GM21423 (cell line): ENCODE measurements around the gene CYBB.

Experiments
- ATAC-seq: cut with Tn5 transposase; IDR thresholded peaks from one replicate; pipeline ENCODE4 v1.9.1; 2021; ENCODE audit warnings: mild to moderate bottlenecking, moderate library complexity; ENCODE audit not compliant: unreplicated experiment

Gene CYBB

GRCh38 chrX:37783305-37783704 is 3.4 kb downstream of the CYBB start:
- ATAC-seq = no peak

GRCh38 chrX:37785569-37785968 is 5.7 kb downstream of the CYBB start:
- ATAC-seq = no peak

GRCh38 chrX:37786624-37787422 is 7.0 kb downstream of the CYBB start:
- peak; percentile 74 for ATAC-seq

GRCh38 chrX:37787423-37787869 is 7.6 kb downstream of the CYBB start:
- ATAC-seq = peak; percentile 61

- no peak for ATAC-seq
Observed at GRCh38 chrX:37796310-37796709, 16.5 kb downstream of the CYBB start.

GRCh38 chrX:37796805-37797204 is 16.9 kb downstream of the CYBB start:
- ATAC-seq = peak; percentile 84

- ATAC-seq = no peak
Observed at GRCh38 chrX:37799936-37800335, 20.1 kb downstream of the CYBB start.

GRCh38 chrX:37800717-37801116 is 20.9 kb downstream of the CYBB start:
- ATAC-seq = no peak

GRCh38 chrX:37802028-37802427 is 22.2 kb downstream of the CYBB start:
- no peak for ATAC-seq

GRCh38 chrX:37803057-37803456 is 23.2 kb downstream of the CYBB start:
- ATAC-seq = no peak

- ATAC-seq = no peak
Observed at GRCh38 chrX:37809970-37810369, 30.1 kb downstream of the CYBB start.

- ATAC-seq = no peak
Observed at GRCh38 chrX:37812110-37812509, 32.3 kb downstream of the CYBB start.

GRCh38 chrX:37813570-37813969 is 33.7 kb downstream of the CYBB start:
- ATAC-seq = no peak

GRCh38 chrX:37815366-37815765 is 35.5 kb downstream of the CYBB start:
- ATAC-seq = no peak

GRCh38 chrX:37816766-37817165 is 36.9 kb downstream of the CYBB start:
- no peak for ATAC-seq

- ATAC-seq = no peak
Observed at GRCh38 chrX:37817176-37817575, 37.3 kb downstream of the CYBB start.

- peak; percentile 51 for ATAC-seq
Observed at GRCh38 chrX:37817579-37817978, 37.7 kb downstream of the CYBB start.

GRCh38 chrX:37818031-37818430 is 38.2 kb downstream of the CYBB start:
- peak; percentile 62 for ATAC-seq

- ATAC-seq = no peak
Observed at GRCh38 chrX:37820646-37821045, 40.8 kb downstream of the CYBB start.

- ATAC-seq = no peak
Observed at GRCh38 chrX:37824491-37825214, 44.8 kb downstream of the CYBB start.

- no peak for ATAC-seq
Observed at GRCh38 chrX:37825215-37825842, 45.5 kb downstream of the CYBB start.

- ATAC-seq = no peak
Observed at GRCh38 chrX:37829721-37830120, 49.9 kb downstream of the CYBB start.
